Osteocyte (in vitro differentiated cells): ENCODE data around the gene KRI1. TPM values are rescaled to one million over a fixed set of nuclear protein-coding genes. Genes with fewer than 3 reads are reported as not detected.

Experiments
- DNase-seq: peaks from one replicate; pipeline ENCODE4 v3.0.0; 2021; ENCODE audit warnings: mixed read lengths; ENCODE audit not compliant: unreplicated experiment; ENCODE audit errors: extremely low spot score
- H3K27ac Mint-ChIP-seq: one replicate; pipeline ENCODE4 v1.8.0; 2021; ENCODE audit warnings: mild to moderate bottlenecking, mixed read lengths; ENCODE audit not compliant: unreplicated experiment
- H3K27me3 Mint-ChIP-seq: one replicate; pipeline ENCODE4 v1.8.0; 2021; ENCODE audit warnings: mixed read lengths; ENCODE audit not compliant: unreplicated experiment
- H3K36me3 Mint-ChIP-seq: one replicate; pipeline ENCODE4 v1.8.0; 2021; ENCODE audit warnings: mixed read lengths; ENCODE audit not compliant: unreplicated experiment
- H3K4me1 Mint-ChIP-seq: one replicate; pipeline ENCODE4 v1.8.0; 2021; ENCODE audit warnings: mixed read lengths; ENCODE audit not compliant: unreplicated experiment
- H3K4me3 Mint-ChIP-seq: one replicate; pipeline ENCODE4 v1.8.0; 2021; ENCODE audit warnings: mild to moderate bottlenecking, moderate library complexity, mixed read lengths; ENCODE audit not compliant: unreplicated experiment
- H3K9me3 Mint-ChIP-seq: one replicate; pipeline ENCODE4 v1.8.0; 2021; ENCODE audit warnings: mixed read lengths; ENCODE audit not compliant: unreplicated experiment
- long read RNA-seq: library from polyadenylated mRNA; unstranded; transcript quantifications from one replicate; pipeline ENCODE4 v2.0.0, GENCODE V29; 2021
- total RNA-seq: library from RNA; stranded (reverse); gene quantifications from 2 replicates; pipeline ENCODE4 v1.2.1, GENCODE V29; 2021
- TF ChIP-seq, protein P1 (sequence below): fragments of 200-600 bp; sonication (generic); IDR thresholded peaks from 2 replicates; pipeline ENCODE4 v1.5.0; 2021; ENCODE audit warnings: antibody characterized with exemption, mild to moderate bottlenecking, moderate library complexity

The KRI1 gene
- 29.0 and 29.3 TPM in 2 replicates for total RNA-seq
- long read RNA-seq, transcript KRI1-203 (18 exons, 2,545 nt), result minor isoform, 7 of 49 reads
- long read RNA-seq, transcript KRI1-201 (19 exons, 3,023 nt), result major isoform, 31 of 49 reads
- long read RNA-seq, partial matches to known transcripts, result 5 of 49 reads
- long read RNA-seq, other reads (novel, unspliced or antisense), result 6 of 49 reads

- no peaks in the 10 kb centered on the region for H3K27me3 Mint-ChIP-seq
- H3K9me3 Mint-ChIP-seq, result no peaks in the 10 kb centered on the region
- peaks cover 5% of the 10 kb centered on the region for H3K36me3 Mint-ChIP-seq
- peak within 1 kb of the TSS; percentile 87 for H3K4me3 Mint-ChIP-seq
- H3K4me1 Mint-ChIP-seq, result peaks cover 38% of the 10 kb centered on the region
- DNase-seq, result peak; percentile 99
- TF ChIP-seq, protein P1, sequence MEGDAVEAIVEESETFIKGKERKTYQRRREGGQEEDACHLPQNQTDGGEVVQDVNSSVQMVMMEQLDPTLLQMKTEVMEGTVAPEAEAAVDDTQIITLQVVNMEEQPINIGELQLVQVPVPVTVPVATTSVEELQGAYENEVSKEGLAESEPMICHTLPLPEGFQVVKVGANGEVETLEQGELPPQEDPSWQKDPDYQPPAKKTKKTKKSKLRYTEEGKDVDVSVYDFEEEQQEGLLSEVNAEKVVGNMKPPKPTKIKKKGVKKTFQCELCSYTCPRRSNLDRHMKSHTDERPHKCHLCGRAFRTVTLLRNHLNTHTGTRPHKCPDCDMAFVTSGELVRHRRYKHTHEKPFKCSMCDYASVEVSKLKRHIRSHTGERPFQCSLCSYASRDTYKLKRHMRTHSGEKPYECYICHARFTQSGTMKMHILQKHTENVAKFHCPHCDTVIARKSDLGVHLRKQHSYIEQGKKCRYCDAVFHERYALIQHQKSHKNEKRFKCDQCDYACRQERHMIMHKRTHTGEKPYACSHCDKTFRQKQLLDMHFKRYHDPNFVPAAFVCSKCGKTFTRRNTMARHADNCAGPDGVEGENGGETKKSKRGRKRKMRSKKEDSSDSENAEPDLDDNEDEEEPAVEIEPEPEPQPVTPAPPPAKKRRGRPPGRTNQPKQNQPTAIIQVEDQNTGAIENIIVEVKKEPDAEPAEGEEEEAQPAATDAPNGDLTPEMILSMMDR, result peak; percentile 30
- H3K27ac Mint-ChIP-seq, result peak within 1 kb of the TSS; percentile 88
These were observed at the start of gene KRI1 for GRCh38 chr19:10565567-10566407. KRI1 (minus strand) TSS chr19:10566010; CDS start chr19:10565999, 11 bp downstream.

DNA sequence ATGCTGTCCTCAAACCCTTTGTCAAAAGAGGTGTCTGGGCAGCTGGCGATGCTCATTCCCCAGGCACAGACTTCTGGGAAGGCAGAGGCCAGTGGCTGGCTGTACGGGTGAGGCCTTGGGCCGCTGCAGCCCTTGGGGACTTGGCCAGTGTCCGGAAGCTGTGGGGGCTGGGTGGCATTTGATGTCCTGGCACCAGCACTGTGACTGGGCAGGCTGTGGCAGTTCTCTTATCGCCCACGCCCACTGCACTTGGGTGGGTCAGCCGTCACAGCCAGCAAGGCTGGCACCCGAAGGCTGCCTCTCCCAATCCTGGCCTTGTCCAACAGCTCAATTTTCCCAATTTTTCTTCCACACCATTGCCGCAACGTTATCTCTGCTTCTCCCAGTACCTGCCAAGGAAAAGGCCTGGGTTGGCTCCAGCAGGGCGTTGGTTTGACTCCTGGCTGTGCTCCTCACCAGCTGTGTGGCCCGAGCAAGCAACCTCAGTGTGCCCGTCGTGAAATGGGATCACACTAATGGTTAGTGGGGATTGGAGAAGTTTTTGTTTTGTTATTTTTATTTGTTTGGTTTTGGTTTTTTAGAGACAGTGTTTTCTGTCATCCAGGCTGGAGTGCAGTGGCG is 46.8 kb upstream of the KRI1 start:
- TF ChIP-seq, protein P1, result no peak
- Mint-ChIP-seq H3K27me3 (no peaks in the 10 kb centered on the region), H3K4me3 (no peak overlapping the region), H3K9me3 (no peaks in the 10 kb centered on the region), H3K27ac (peak overlapping the region; percentile 41), H3K4me1 (peaks cover 34% of the 10 kb centered on the region), H3K36me3 (peaks cover 8% of the 10 kb centered on the region)
- DNase-seq, result no peak

GRCh38 chr19:10611907-10612306 is 46.1 kb upstream of the KRI1 start:
- no peak overlapping the region for H3K4me3 Mint-ChIP-seq
- H3K27ac Mint-ChIP-seq, result peak overlapping the region; percentile 41
- TF ChIP-seq, protein P1, result no peak
- no peak for DNase-seq
- H3K27me3 Mint-ChIP-seq, result no peaks in the 10 kb centered on the region
- peaks cover 8% of the 10 kb centered on the region for H3K36me3 Mint-ChIP-seq
- H3K9me3 Mint-ChIP-seq, result no peaks in the 10 kb centered on the region
- H3K4me1 Mint-ChIP-seq, result peaks cover 27% of the 10 kb centered on the region

DNA sequence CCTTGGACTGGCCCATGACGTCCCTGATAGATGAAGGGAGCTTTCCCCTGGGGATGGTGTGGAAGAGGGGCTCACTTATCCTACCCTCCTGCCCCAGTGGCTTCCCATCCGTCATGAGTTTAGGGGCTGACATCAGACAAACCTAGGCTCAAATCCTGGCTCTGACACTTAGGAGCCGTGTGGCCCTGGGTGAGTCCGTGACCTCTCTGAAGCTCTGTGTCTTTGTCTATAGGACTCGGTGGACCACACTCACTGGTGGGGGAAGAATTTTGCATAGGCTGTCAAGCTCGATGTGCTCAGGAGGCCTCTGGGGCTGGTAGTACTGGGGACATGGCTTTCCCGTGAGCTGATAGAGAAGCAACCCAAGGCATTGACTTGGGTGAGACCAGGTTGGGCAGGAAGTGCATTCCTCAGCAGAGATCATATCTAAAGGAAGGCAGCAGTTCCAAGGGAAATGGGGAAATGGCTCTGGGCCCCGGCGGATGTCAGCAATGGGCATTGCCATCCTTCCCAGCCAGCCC is 38.7 kb upstream of the KRI1 start:
- Mint-ChIP-seq H3K27me3 (peaks cover 11% of the 10 kb centered on the region), H3K27ac (peak overlapping the region; percentile 96), H3K9me3 (no peaks in the 10 kb centered on the region), H3K36me3 (no peaks in the 10 kb centered on the region), H3K4me1 (peaks cover 20% of the 10 kb centered on the region), H3K4me3 (peak overlapping the region; percentile 87)
- no peak for DNase-seq
- TF ChIP-seq, protein P1, result no peak
